Measurements from ENCODE around the gene CEP164. TPM values are rescaled to one million over a fixed set of nuclear protein-coding genes. Genes with fewer than 3 reads are reported as not detected.

The CEP164 gene
- total RNA-seq, 2 experiments from 2014 or later: 36.0 to 44.2 TPM

- H3K9me3 Mint-ChIP-seq: no peaks in the 10 kb centered on the region
- H3K4me1 Mint-ChIP-seq: peaks cover 5% of the 10 kb centered on the region
- H3K36me3 Mint-ChIP-seq (ENCODE audit: low read depth): peaks cover 12% of the 10 kb centered on the region
- H3K27ac Mint-ChIP-seq: no peak overlapping the region
- ChIA-PET CTCF (interaction anchor here (0.6 to 1.6 kb wide), 3 partner anchors 10 to 717 kb away, joined by 3 to 4 read pairs (median 3); no protein-coding TSS in a partner anchor), POLR2A (no interaction called here)
- no peak overlapping the region for H3K4me3 Mint-ChIP-seq
- no peak for DNase-seq
- H3K27me3 Mint-ChIP-seq: no peaks in the 10 kb centered on the region
Measured at GRCh38 chr11:117335399-117335798, 7.7 kb downstream of the CEP164 start.

GRCh38 chr11:117337076-117337475 lies 9.4 kb downstream of the CEP164 start:
- Mint-ChIP-seq H3K4me3 (no peak overlapping the region), H3K36me3 (ENCODE audit: low read depth) (peaks cover 14% of the 10 kb centered on the region), H3K4me1 (peaks cover 1% of the 10 kb centered on the region), H3K27me3 (no peaks in the 10 kb centered on the region), H3K27ac (no peak overlapping the region), H3K9me3 (no peaks in the 10 kb centered on the region)
- ChIA-PET CTCF (interaction anchor here (0.8 kb wide), 1 partner anchor 8 kb away, joined by 3 read pairs; no protein-coding TSS in a partner anchor), POLR2A (no interaction called here)
- no peak for DNase-seq

- POLR2A ChIA-PET: no interaction called here
- H3K36me3 Mint-ChIP-seq (ENCODE audit: low read depth): peaks cover 11% of the 10 kb centered on the region
- no peak for DNase-seq
- H3K27ac Mint-ChIP-seq: no peak overlapping the region
- no peaks in the 10 kb centered on the region for H3K27me3 Mint-ChIP-seq
- H3K4me3 Mint-ChIP-seq: no peak overlapping the region
- no peaks in the 10 kb centered on the region for H3K9me3 Mint-ChIP-seq
- no peaks in the 10 kb centered on the region for H3K4me1 Mint-ChIP-seq
- CTCF ChIA-PET: interaction anchor here (0.6 to 2.1 kb wide), 6 partner anchors 8 to 156 kb away, joined by 3 to 5 read pairs (median 3); partner anchors contain the start of gene CEP164
Measured at GRCh38 chr11:117345039-117345438, 17.4 kb downstream of the CEP164 start.

GRCh38 chr11:117354550-117354949 lies 26.9 kb downstream of the CEP164 start:
- no peaks in the 10 kb centered on the region for H3K9me3 Mint-ChIP-seq
- H3K27ac Mint-ChIP-seq: no peak overlapping the region
- ChIA-PET POLR2A (no interaction called here), CTCF (no interaction called here)
- DNase-seq: no peak
- H3K27me3 Mint-ChIP-seq: no peaks in the 10 kb centered on the region
- H3K4me1 Mint-ChIP-seq: no peaks in the 10 kb centered on the region
- H3K4me3 Mint-ChIP-seq: no peak overlapping the region
- peaks cover 11% of the 10 kb centered on the region for H3K36me3 Mint-ChIP-seq (ENCODE audit: low read depth)

GRCh38 chr11:117356126-117356890 lies 28.7 kb downstream of the CEP164 start:
- no peaks in the 10 kb centered on the region for H3K9me3 Mint-ChIP-seq
- ChIA-PET CTCF (interaction anchor here (1.5 kb wide), 1 partner anchor 10 kb away, joined by 5 read pairs; no protein-coding TSS in a partner anchor), POLR2A (interaction anchor here (0.6 kb wide), 1 partner anchor 45 kb away, joined by 5 read pairs; no protein-coding TSS in a partner anchor)
- no peak overlapping the region for H3K4me3 Mint-ChIP-seq
- DNase-seq: no peak
- no peaks in the 10 kb centered on the region for H3K4me1 Mint-ChIP-seq
- H3K27ac Mint-ChIP-seq: no peak overlapping the region
- peaks cover 12% of the 10 kb centered on the region for H3K36me3 Mint-ChIP-seq (ENCODE audit: low read depth)
- no peaks in the 10 kb centered on the region for H3K27me3 Mint-ChIP-seq

- Mint-ChIP-seq H3K36me3 (ENCODE audit: low read depth) (peaks cover 21% of the 10 kb centered on the region), H3K4me1 (no peaks in the 10 kb centered on the region), H3K9me3 (no peaks in the 10 kb centered on the region), H3K27ac (no peak overlapping the region), H3K4me3 (no peak overlapping the region), H3K27me3 (no peaks in the 10 kb centered on the region)
- ChIA-PET CTCF (no interaction called here), POLR2A (no interaction called here)
- DNase-seq: no peak
Measured at GRCh38 chr11:117361432-117361831, 33.8 kb downstream of the CEP164 start.

GRCh38 chr11:117366248-117366647 lies 38.6 kb downstream of the CEP164 start:
- H3K36me3 Mint-ChIP-seq (ENCODE audit: low read depth): peaks cover 24% of the 10 kb centered on the region
- H3K4me1 Mint-ChIP-seq: no peaks in the 10 kb centered on the region
- no peak overlapping the region for H3K4me3 Mint-ChIP-seq
- no peak for DNase-seq
- ChIA-PET CTCF (interaction anchor here (0.8 kb wide), 1 partner anchor 25 kb away, joined by 4 read pairs; no protein-coding TSS in a partner anchor), POLR2A (no interaction called here)
- H3K27me3 Mint-ChIP-seq: no peaks in the 10 kb centered on the region
- H3K27ac Mint-ChIP-seq: no peak overlapping the region
- H3K9me3 Mint-ChIP-seq: no peaks in the 10 kb centered on the region

- Mint-ChIP-seq H3K4me1 (no peaks in the 10 kb centered on the region), H3K27me3 (no peaks in the 10 kb centered on the region), H3K4me3 (no peak overlapping the region), H3K36me3 (ENCODE audit: low read depth) (peaks cover 23% of the 10 kb centered on the region), H3K27ac (no peak overlapping the region), H3K9me3 (no peaks in the 10 kb centered on the region)
- DNase-seq: no peak
- CTCF ChIA-PET: interaction anchor here (0.8 kb wide), 1 partner anchor 25 kb away, joined by 4 read pairs; no protein-coding TSS in a partner anchor
- POLR2A ChIA-PET: no interaction called here
Measured at GRCh38 chr11:117366875-117367274, 39.2 kb downstream of the CEP164 start.

GRCh38 chr11:117369534-117369933 lies 41.9 kb downstream of the CEP164 start:
- no peak overlapping the region for H3K4me3 Mint-ChIP-seq
- no peaks in the 10 kb centered on the region for H3K9me3 Mint-ChIP-seq
- ChIA-PET POLR2A (no interaction called here), CTCF (no interaction called here)
- peaks cover 25% of the 10 kb centered on the region for H3K36me3 Mint-ChIP-seq (ENCODE audit: low read depth)
- H3K27me3 Mint-ChIP-seq: no peaks in the 10 kb centered on the region
- H3K27ac Mint-ChIP-seq: no peak overlapping the region
- no peaks in the 10 kb centered on the region for H3K4me1 Mint-ChIP-seq
- DNase-seq: no peak

- Mint-ChIP-seq H3K27ac (no peak overlapping the region), H3K4me1 (no peaks in the 10 kb centered on the region), H3K9me3 (no peaks in the 10 kb centered on the region), H3K4me3 (no peak overlapping the region), H3K36me3 (ENCODE audit: low read depth) (peaks cover 25% of the 10 kb centered on the region), H3K27me3 (no peaks in the 10 kb centered on the region)
- ChIA-PET POLR2A (no interaction called here), CTCF (interaction anchor here (0.6 kb wide), 1 partner anchor 16 kb away, joined by 4 read pairs; no protein-coding TSS in a partner anchor)
- DNase-seq: no peak
Measured at GRCh38 chr11:117371453-117371852, 43.8 kb downstream of the CEP164 start.

GRCh38 chr11:117374316-117375055 lies 46.8 kb downstream of the CEP164 start:
- ChIA-PET CTCF (interaction anchor here (1.1 to 1.3 kb wide), 2 partner anchors 12 kb away, joined by 3 to 4 read pairs; no protein-coding TSS in a partner anchor), POLR2A (no interaction called here)
- Mint-ChIP-seq H3K9me3 (no peaks in the 10 kb centered on the region), H3K27me3 (no peaks in the 10 kb centered on the region), H3K4me1 (no peaks in the 10 kb centered on the region), H3K36me3 (ENCODE audit: low read depth) (peaks cover 25% of the 10 kb centered on the region), H3K4me3 (no peak overlapping the region), H3K27ac (no peak overlapping the region)
- no peak for DNase-seq

GRCh38 chr11:117375960-117376359 lies 48.3 kb downstream of the CEP164 start:
- ChIA-PET CTCF (interaction anchor here (1.5 to 2.4 kb wide), 2 partner anchors 14 to 49 kb away, joined by 4 to 10 read pairs; no protein-coding TSS in a partner anchor), POLR2A (no interaction called here)
- DNase-seq: no peak
- Mint-ChIP-seq H3K9me3 (no peaks in the 10 kb centered on the region), H3K27me3 (no peaks in the 10 kb centered on the region), H3K4me3 (no peak overlapping the region), H3K4me1 (no peaks in the 10 kb centered on the region), H3K27ac (no peak overlapping the region), H3K36me3 (ENCODE audit: low read depth) (peaks cover 25% of the 10 kb centered on the region)

GRCh38 chr11:117376517-117376916 lies 48.9 kb downstream of the CEP164 start:
- H3K27me3 Mint-ChIP-seq: no peaks in the 10 kb centered on the region
- H3K4me3 Mint-ChIP-seq: no peak overlapping the region
- no peaks in the 10 kb centered on the region for H3K9me3 Mint-ChIP-seq
- no peak overlapping the region for H3K27ac Mint-ChIP-seq
- ChIA-PET CTCF (interaction anchor here (1.2 to 2.4 kb wide), 3 partner anchors 13 to 49 kb away, joined by 4 to 10 read pairs (median 4); no protein-coding TSS in a partner anchor), POLR2A (interaction anchor here (0.5 kb wide), 1 partner anchor 150 kb away, joined by 3 read pairs; no protein-coding TSS in a partner anchor)
- no peaks in the 10 kb centered on the region for H3K4me1 Mint-ChIP-seq
- DNase-seq: no peak
- H3K36me3 Mint-ChIP-seq (ENCODE audit: low read depth): peaks cover 23% of the 10 kb centered on the region

Data from activated CD4-positive, alpha-beta T cell treated with anti-CD3 and anti-CD28 coated beads, Interleukin-2, amount 10 ng/mL, durations not matched to agents 7 days and 5 days (primary cell).